ENCODE data around the gene RBFOX1.

- no peak for TF ChIP-seq CTCF (IDR thresholded peaks at IDR 0.05)
- no peak for TF ChIP-seq POLR2A (IDR thresholded peaks at IDR 0.05)
These were observed 93.5 kb downstream of the RBFOX1 start for GRCh38 chr16:7426161-7426560.
